ENCODE measurements around the gene CBR1.
"Not testable (repeated sequence)": the region's sequence is repeated elsewhere in the genome, so short reads cannot be mapped to it uniquely, and the experiment has no call there.

The CBR1 gene

GRCh38 chr21:36048357-36048756, 21.5 kb upstream of the CBR1 start:
- no peak for DNase-seq (ENCODE audit: low spot score)

GRCh38 chr21:36052860-36053714, 16.7 kb upstream of the CBR1 start:
- DNase-seq (ENCODE audit: low spot score): no peak

- DNase-seq (ENCODE audit: low spot score): no peak
Observed at GRCh38 chr21:36053715-36054062, 16.1 kb upstream of the CBR1 start.

- no peak for DNase-seq (ENCODE audit: low spot score)
Observed at GRCh38 chr21:36055551-36055950, 14.3 kb upstream of the CBR1 start.

- no peak for DNase-seq (ENCODE audit: low spot score)
Observed at GRCh38 chr21:36059823-36060158, 10.0 kb upstream of the CBR1 start.

- DNase-seq (ENCODE audit: low spot score): peak; percentile 97
Observed at GRCh38 chr21:36060159-36060921, 9.5 kb upstream of the CBR1 start, which contains the start of gene SETD4. Gene SETD4 (minus strand): TSS chr21:36060526. CDS start chr21:36058888, 1,638 bp downstream.

- DNase-seq (ENCODE audit: low spot score): no peak
Observed at GRCh38 chr21:36061445-36061844, 8.4 kb upstream of the CBR1 start.

- DNase-seq (ENCODE audit: low spot score): no peak
Observed at GRCh38 chr21:36063375-36064084, 6.3 kb upstream of the CBR1 start.

GRCh38 chr21:36064085-36064460, 5.8 kb upstream of the CBR1 start:
- no peak for DNase-seq (ENCODE audit: low spot score)

- no peak for DNase-seq (ENCODE audit: low spot score)
Observed at GRCh38 chr21:36065497-36066036, 4.3 kb upstream of the CBR1 start.

GRCh38 chr21:36068748-36069398, 951 bp upstream of the CBR1 start:
- DNase-seq (ENCODE audit: low spot score): no peak

- DNase-seq (ENCODE audit: low spot score): no peak
Observed at GRCh38 chr21:36070999-36071398, 1.2 kb downstream of the CBR1 start.

- DNase-seq (ENCODE audit: low spot score): no peak
Observed at GRCh38 chr21:36072453-36073162, 2.8 kb downstream of the CBR1 start.

GRCh38 chr21:36073181-36073580, 3.4 kb downstream of the CBR1 start:
- no peak for DNase-seq (ENCODE audit: low spot score)

- DNase-seq (ENCODE audit: low spot score): not testable (repeated sequence)
Observed at GRCh38 chr21:36073911-36074310, 4.1 kb downstream of the CBR1 start.

- no peak for DNase-seq (ENCODE audit: low spot score)
Observed at GRCh38 chr21:36075171-36075570, 5.3 kb downstream of the CBR1 start.

GRCh38 chr21:36075953-36076352, 6.1 kb downstream of the CBR1 start:
- no peak for DNase-seq (ENCODE audit: low spot score)

- DNase-seq (ENCODE audit: low spot score): no peak
Observed at GRCh38 chr21:36076878-36077655, 7.2 kb downstream of the CBR1 start.

GRCh38 chr21:36077758-36078157, 7.9 kb downstream of the CBR1 start:
- DNase-seq (ENCODE audit: low spot score): no peak

GRCh38 chr21:36079010-36079649, 9.3 kb downstream of the CBR1 start:
- DNase-seq (ENCODE audit: low spot score): no peak
